ENCODE measurements around the gene TMEM115. TPM values are rescaled to one million over a fixed set of nuclear protein-coding genes. Genes with fewer than 3 reads are reported as not detected.

Gene TMEM115
- total and polyA plus RNA-seq, 3 donors from 2014 or later = 37.6 to 72.4 (median 63.2) TPM

GRCh38 chr3:50352781-50353180 lies 6.5 kb downstream of the TMEM115 start:
- 51 to 59% methylated on average over 2 of the region's 2 CpGs for WGBS, 2 donors
- peaks cover 41% of the 10 kb centered on the region for H3K4me1 ChIP-seq
- no peak for TF ChIP-seq CTCF (IDR thresholded peaks at IDR 0.05)
- no peak for TF ChIP-seq POLR2A (IDR thresholded peaks at IDR 0.05)
- H3K36me3 ChIP-seq (ENCODE audit: low read depth, missing control alignments) = no peaks in the 10 kb centered on the region
- intact Hi-C loops (cut with DNase I; ENCODE audit: low total_unique reads) = no loop called here
- DNase-seq = no peak
- no peaks in the 10 kb centered on the region for H3K27me3 ChIP-seq
- H3K9me3 ChIP-seq = no peaks in the 10 kb centered on the region
- H3K27ac ChIP-seq = no peak overlapping the region
- no peak overlapping the region for H3K4me3 ChIP-seq

- no peak for DNase-seq
- H3K4me3 ChIP-seq = peak overlapping the region; percentile 70 to 71
- TF ChIP-seq POLR2A (IDR thresholded peaks at IDR 0.05) = no peak
- no peak for TF ChIP-seq CTCF (IDR thresholded peaks at IDR 0.05)
- H3K36me3 ChIP-seq (ENCODE audit: low read depth, missing control alignments) = no peaks in the 10 kb centered on the region
- intact Hi-C loops (cut with DNase I; ENCODE audit: low total_unique reads) = no loop called here
- peak overlapping the region in 1 of 2 donors; percentile 88 for H3K27ac ChIP-seq
- peaks cover 26% of the 10 kb centered on the region for H3K4me1 ChIP-seq
- no peaks in the 10 kb centered on the region for H3K9me3 ChIP-seq
- 46 to 51% methylated on average over 11 of the region's 11 CpGs for WGBS, 2 donors
- no peaks in the 10 kb centered on the region for H3K27me3 ChIP-seq
Measured at GRCh38 chr3:50351323-50351697, 8.0 kb downstream of the TMEM115 start.

- no peaks in the 10 kb centered on the region for H3K36me3 ChIP-seq (ENCODE audit: low read depth, missing control alignments)
Measured at GRCh38 chr3:50350527-50351322, 8.6 kb downstream of the TMEM115 start, which contains the start of the genes CYB561D2 and NPRL2. CYB561D2 (plus strand) TSS chr3:50350862; CDS start chr3:50351434, 572 bp downstream. NPRL2 (minus strand) TSS chr3:50350775; CDS start chr3:50350652, 123 bp downstream.

GRCh38 chr3:50350213-50350526 lies 9.2 kb downstream of the TMEM115 start:
- no peaks in the 10 kb centered on the region for H3K36me3 ChIP-seq (ENCODE audit: low read depth, missing control alignments)
- 4% methylated on average over 7 of the region's 7 CpGs for WGBS, 2 donors
- no peaks in the 10 kb centered on the region for H3K9me3 ChIP-seq
- peak overlapping the region; percentile 40 to 88 for H3K27ac ChIP-seq
- intact Hi-C loops (cut with DNase I; ENCODE audit: low total_unique reads) = no loop called here
- peak overlapping the region; percentile 70 to 71 for H3K4me3 ChIP-seq
- no peaks in the 10 kb centered on the region for H3K27me3 ChIP-seq
- DNase-seq = no peak
- peaks cover 20% of the 10 kb centered on the region for H3K4me1 ChIP-seq
- no peak for TF ChIP-seq POLR2A (IDR thresholded peaks at IDR 0.05)
- TF ChIP-seq CTCF (IDR thresholded peaks at IDR 0.05) = no peak

More at GRCh38 chr3:50350527-50351322, 8.6 kb downstream of the TMEM115 start, which contains the start of the genes CYB561D2 and NPRL2:
- peaks cover 20% of the 10 kb centered on the region for H3K4me1 ChIP-seq
- no peaks in the 10 kb centered on the region for H3K9me3 ChIP-seq
- WGBS, 2 donors = 0 to 1% methylated on average over 15 to 41 of the region's 64 CpGs
- DNase-seq = peak; percentile 97
- H3K27ac ChIP-seq = peak within 1 kb of the TSS; percentile 40 to 88
- no peaks in the 10 kb centered on the region for H3K27me3 ChIP-seq
- peak within 1 kb of the TSS; percentile 70 to 71 for H3K4me3 ChIP-seq
- intact Hi-C loops (cut with DNase I; ENCODE audit: low total_unique reads) = no loop called here
- TF ChIP-seq POLR2A (IDR thresholded peaks at IDR 0.05) = peak; percentile 43
- TF ChIP-seq CTCF (IDR thresholded peaks at IDR 0.05) = no peak
